Neural progenitor cell (in vitro differentiated cells): ENCODE data around the gene LRRN3.

Source experiments
- EZH2 ChIP-seq: fragments of 200-600 bp; sonication (generic); IDR thresholded peaks from 2 replicates; pipeline ENCODE4 v1.6.1; 2017; ENCODE audit warnings: antibody characterized with exemption, mild to moderate bottlenecking, moderate library complexity
- EZH2phosphoT487 ChIP-seq: fragments of 200-600 bp; sonication (generic); IDR thresholded peaks from 2 replicates; pipeline ENCODE4 v1.6.1; 2017; ENCODE audit warnings: antibody characterized with exemption
- TF ChIP-seq, protein P1 (sequence below): fragments of 200-600 bp; sonication (generic); IDR thresholded peaks from 2 replicates; pipeline ENCODE4 v1.5.1; 2017; ENCODE audit warnings: antibody characterized with exemption, mild to moderate bottlenecking

DNA sequence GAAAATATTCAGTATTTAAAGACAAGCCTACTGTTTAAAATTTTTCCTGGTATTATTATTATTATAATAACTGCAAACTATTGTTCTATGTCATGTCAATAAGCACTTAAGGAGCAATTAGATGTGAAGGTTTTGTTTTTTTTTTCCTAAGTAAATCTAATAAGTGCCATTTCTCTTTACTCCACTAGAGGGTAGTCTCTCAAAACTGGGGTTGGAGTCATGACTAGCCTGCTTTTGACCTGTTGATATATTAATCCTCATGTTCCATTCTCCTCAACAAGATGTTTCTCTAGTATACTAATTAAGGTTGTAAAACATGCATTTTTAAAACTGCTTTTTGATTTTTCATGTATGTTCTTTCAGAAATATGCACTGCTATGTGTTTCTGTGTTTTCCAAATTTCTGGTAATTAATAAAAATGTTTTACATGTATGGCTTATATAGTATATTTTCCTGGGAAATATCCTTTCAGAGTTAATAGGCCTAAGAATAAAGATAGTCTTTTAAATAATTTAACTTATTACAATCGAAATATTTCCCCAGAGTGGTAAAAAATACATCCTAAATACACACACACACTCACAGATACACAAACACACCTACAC is 1.0 kb upstream of the LRRN3 start:
- TF ChIP-seq EZH2 (no peak), EZH2phosphoT487 (no peak)
- TF ChIP-seq, protein P1, sequence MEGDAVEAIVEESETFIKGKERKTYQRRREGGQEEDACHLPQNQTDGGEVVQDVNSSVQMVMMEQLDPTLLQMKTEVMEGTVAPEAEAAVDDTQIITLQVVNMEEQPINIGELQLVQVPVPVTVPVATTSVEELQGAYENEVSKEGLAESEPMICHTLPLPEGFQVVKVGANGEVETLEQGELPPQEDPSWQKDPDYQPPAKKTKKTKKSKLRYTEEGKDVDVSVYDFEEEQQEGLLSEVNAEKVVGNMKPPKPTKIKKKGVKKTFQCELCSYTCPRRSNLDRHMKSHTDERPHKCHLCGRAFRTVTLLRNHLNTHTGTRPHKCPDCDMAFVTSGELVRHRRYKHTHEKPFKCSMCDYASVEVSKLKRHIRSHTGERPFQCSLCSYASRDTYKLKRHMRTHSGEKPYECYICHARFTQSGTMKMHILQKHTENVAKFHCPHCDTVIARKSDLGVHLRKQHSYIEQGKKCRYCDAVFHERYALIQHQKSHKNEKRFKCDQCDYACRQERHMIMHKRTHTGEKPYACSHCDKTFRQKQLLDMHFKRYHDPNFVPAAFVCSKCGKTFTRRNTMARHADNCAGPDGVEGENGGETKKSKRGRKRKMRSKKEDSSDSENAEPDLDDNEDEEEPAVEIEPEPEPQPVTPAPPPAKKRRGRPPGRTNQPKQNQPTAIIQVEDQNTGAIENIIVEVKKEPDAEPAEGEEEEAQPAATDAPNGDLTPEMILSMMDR, result peak; percentile 79
